HUES48 (cell line): ENCODE data around the gene LAMA1.

Experiments used
- H3K27ac ChIP-seq: one replicate; pipeline ENCODE4 v1.7.0; 2013; ENCODE audit warnings: low read depth, low read length, inconsistent platforms
- H3K27me3 ChIP-seq: 2 replicates; pipeline ENCODE4 v1.6.1; 2013; ENCODE audit warnings: mild to moderate bottlenecking, low read length; ENCODE audit not compliant: control insufficient read depth, insufficient read depth
- H3K36me3 ChIP-seq: 2 replicates; pipeline ENCODE4 v1.6.1; 2013; ENCODE audit warnings: low read length; ENCODE audit not compliant: control insufficient read depth, insufficient read depth
- H3K4me1 ChIP-seq: 2 replicates; pipeline ENCODE4 v1.6.1; 2013; ENCODE audit warnings: mild to moderate bottlenecking, low read length; ENCODE audit not compliant: control insufficient read depth, insufficient read depth
- H3K4me3 ChIP-seq: 2 replicates; pipeline ENCODE4 v1.5.1; 2013; ENCODE audit warnings: mild to moderate bottlenecking, low read depth, low read length
- H3K9ac ChIP-seq: 2 replicates; pipeline ENCODE4 v1.6.1; 2013; ENCODE audit warnings: mild to moderate bottlenecking, low read depth, low read length, moderate library complexity
- H3K9me3 ChIP-seq: 2 replicates; pipeline ENCODE4 v1.6.1; 2013; ENCODE audit warnings: low read length; ENCODE audit not compliant: control insufficient read depth, insufficient read depth

The LAMA1 gene

DNA sequence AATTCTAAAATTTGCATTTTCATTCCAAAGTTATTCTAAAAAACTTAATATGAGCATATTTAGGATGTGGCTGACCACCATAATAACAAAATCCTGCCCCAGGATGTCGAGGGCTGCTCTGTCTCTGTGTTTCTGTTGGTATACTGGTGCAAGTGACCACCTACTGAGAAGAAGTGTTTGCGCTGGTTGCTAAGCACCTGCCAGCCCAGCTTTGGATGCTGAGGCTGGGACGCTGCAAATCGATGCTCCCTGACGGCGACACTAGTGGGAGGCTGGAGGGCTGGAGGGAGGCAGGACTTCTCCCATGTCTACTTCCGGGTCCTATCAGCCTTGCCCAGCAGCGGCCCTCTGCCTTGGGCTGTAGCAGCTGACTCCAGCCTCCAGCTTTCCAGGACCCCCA lies 45.0 kb downstream of the LAMA1 start:
- no peaks in the 10 kb centered on the region for H3K27me3 ChIP-seq
- no peak overlapping the region for H3K4me3 ChIP-seq
- H3K9me3 ChIP-seq = no peaks in the 10 kb centered on the region
- no peak overlapping the region for H3K9ac ChIP-seq
- no peak overlapping the region for H3K27ac ChIP-seq
- 0 out of 2 replicates have a peak, but pooled peaks cover 4% of the 10 kb centered on the region for H3K4me1 ChIP-seq
- no peaks in the 10 kb centered on the region; the same call in 1 of the 2 replicates for H3K36me3 ChIP-seq

GRCh38 chr18:7071600-7071999 lies 46.0 kb downstream of the LAMA1 start:
- H3K4me1 ChIP-seq = 0 out of 2 replicates have a peak, but pooled peaks cover 4% of the 10 kb centered on the region
- no peak overlapping the region for H3K9ac ChIP-seq
- no peaks in the 10 kb centered on the region; the same call in 1 of the 2 replicates for H3K36me3 ChIP-seq
- no peaks in the 10 kb centered on the region for H3K27me3 ChIP-seq
- H3K4me3 ChIP-seq = no peak overlapping the region
- no peak overlapping the region for H3K27ac ChIP-seq
- H3K9me3 ChIP-seq = no peaks in the 10 kb centered on the region

GRCh38 chr18:7070466-7070865 lies 47.1 kb downstream of the LAMA1 start:
- H3K27ac ChIP-seq = no peak overlapping the region
- H3K27me3 ChIP-seq = no peaks in the 10 kb centered on the region
- H3K4me3 ChIP-seq = no peak overlapping the region
- no peaks in the 10 kb centered on the region for H3K36me3 ChIP-seq
- H3K9me3 ChIP-seq = no peaks in the 10 kb centered on the region
- H3K4me1 ChIP-seq = 0 out of 2 replicates have a peak, but pooled peaks cover 4% of the 10 kb centered on the region
- H3K9ac ChIP-seq = no peak overlapping the region

- Histone ChIP-seq H3K4me3 (no peak overlapping the region), H3K27me3 (no peaks in the 10 kb centered on the region), H3K9ac (no peak overlapping the region), H3K4me1 (0 out of 2 replicates have a peak, but pooled peaks cover 4% of the 10 kb centered on the region), H3K36me3 (no peaks in the 10 kb centered on the region), H3K9me3 (no peaks in the 10 kb centered on the region), H3K27ac (peak overlapping the region; percentile 48)
Measured at GRCh38 chr18:7068871-7069590, 48.6 kb downstream of the LAMA1 start.

- Histone ChIP-seq H3K9ac (no peak overlapping the region), H3K9me3 (no peaks in the 10 kb centered on the region), H3K4me1 (0 out of 2 replicates have a peak, but pooled peaks cover 4% of the 10 kb centered on the region), H3K4me3 (no peak overlapping the region), H3K36me3 (no peaks in the 10 kb centered on the region), H3K27ac (no peak overlapping the region), H3K27me3 (no peaks in the 10 kb centered on the region)
Measured at GRCh38 chr18:7066965-7067555, 50.5 kb downstream of the LAMA1 start.

- H3K27me3 ChIP-seq = no peaks in the 10 kb centered on the region
- H3K4me3 ChIP-seq = no peak overlapping the region
- H3K9ac ChIP-seq = no peak overlapping the region
- H3K27ac ChIP-seq = no peak overlapping the region
- no peaks in the 10 kb centered on the region for H3K9me3 ChIP-seq
- H3K4me1 ChIP-seq = 0 out of 2 replicates have a peak, but pooled peaks cover 4% of the 10 kb centered on the region
- H3K36me3 ChIP-seq = no peaks in the 10 kb centered on the region
Measured at GRCh38 chr18:7065736-7066135, 51.9 kb downstream of the LAMA1 start.

- H3K9me3 ChIP-seq = no peaks in the 10 kb centered on the region
- no peak overlapping the region for H3K9ac ChIP-seq
- peak overlapping the region; percentile 42 for H3K27ac ChIP-seq
- H3K27me3 ChIP-seq = no peaks in the 10 kb centered on the region
- H3K4me3 ChIP-seq = no peak overlapping the region
- no peaks in the 10 kb centered on the region for H3K36me3 ChIP-seq
- H3K4me1 ChIP-seq = 0 out of 2 replicates have a peak, but pooled peaks cover 2% of the 10 kb centered on the region
Measured at GRCh38 chr18:7064346-7064745, 53.3 kb downstream of the LAMA1 start.

- H3K27me3 ChIP-seq = no peaks in the 10 kb centered on the region
- no peaks in the 10 kb centered on the region for H3K4me1 ChIP-seq
- H3K9me3 ChIP-seq = no peaks in the 10 kb centered on the region
- H3K27ac ChIP-seq = no peak overlapping the region
- no peak overlapping the region for H3K9ac ChIP-seq
- no peaks in the 10 kb centered on the region for H3K36me3 ChIP-seq
- no peak overlapping the region for H3K4me3 ChIP-seq
Measured at GRCh38 chr18:7062811-7063210, 54.8 kb downstream of the LAMA1 start.

DNA sequence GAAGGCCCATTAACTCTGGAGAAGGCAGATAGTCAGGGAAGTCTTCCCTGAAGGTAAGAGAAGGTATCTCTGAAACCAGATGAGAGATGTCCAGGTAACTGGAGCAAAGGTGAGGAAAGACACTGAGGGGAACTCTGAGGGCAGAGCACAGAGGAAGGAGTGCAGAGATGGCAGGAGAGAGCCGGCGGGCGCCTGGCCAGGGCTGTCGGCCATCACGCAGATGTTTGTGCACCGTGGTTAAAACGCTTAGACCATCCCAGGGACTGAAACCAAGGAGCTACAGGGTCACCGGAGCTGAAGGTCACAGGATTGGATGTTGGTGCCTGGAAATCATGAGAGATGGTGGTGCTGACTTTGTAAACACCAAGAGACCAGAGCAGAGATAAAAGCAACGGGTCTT lies 55.4 kb downstream of the LAMA1 start:
- H3K4me3 ChIP-seq = no peak overlapping the region
- no peak overlapping the region for H3K9ac ChIP-seq
- H3K27me3 ChIP-seq = no peaks in the 10 kb centered on the region
- no peaks in the 10 kb centered on the region for H3K4me1 ChIP-seq
- H3K36me3 ChIP-seq = no peaks in the 10 kb centered on the region
- H3K27ac ChIP-seq = no peak overlapping the region
- H3K9me3 ChIP-seq = no peaks in the 10 kb centered on the region

- Histone ChIP-seq H3K9ac (no peak overlapping the region), H3K27ac (no peak overlapping the region), H3K4me3 (no peak overlapping the region), H3K36me3 (no peaks in the 10 kb centered on the region), H3K27me3 (no peaks in the 10 kb centered on the region), H3K4me1 (no peaks in the 10 kb centered on the region), H3K9me3 (no peaks in the 10 kb centered on the region)
Measured at GRCh38 chr18:7059276-7059675, 58.3 kb downstream of the LAMA1 start.

DNA sequence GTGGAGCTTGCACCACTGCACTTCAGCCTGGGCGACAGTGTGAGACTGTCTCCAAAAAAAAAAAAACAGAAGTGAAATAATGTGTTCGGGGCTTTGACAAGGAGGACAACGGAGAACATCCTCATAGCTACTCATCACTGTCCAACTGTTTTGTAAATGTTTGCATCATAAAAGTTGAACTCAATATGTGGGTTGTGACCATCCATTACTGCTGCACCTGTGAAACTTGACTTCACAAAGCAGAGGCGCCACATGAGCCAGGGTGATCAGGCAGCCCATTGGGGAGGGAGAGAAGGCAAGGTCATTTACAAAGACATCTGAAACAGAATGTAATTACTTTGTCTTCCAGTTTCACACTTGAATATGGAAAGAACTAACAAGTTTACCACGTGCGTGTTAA lies 61.6 kb downstream of the LAMA1 start:
- H3K36me3 ChIP-seq = no peaks in the 10 kb centered on the region

More for the DNA sequence above, 61.6 kb downstream of the LAMA1 start:
- Histone ChIP-seq H3K27me3 (no peaks in the 10 kb centered on the region), H3K9ac (no peak overlapping the region), H3K4me3 (no peak overlapping the region), H3K9me3 (no peaks in the 10 kb centered on the region), H3K27ac (no peak overlapping the region), H3K4me1 (no peaks in the 10 kb centered on the region)
